ENCODE data around the gene SLC12A9.

SLC12A9 gene

DNA sequence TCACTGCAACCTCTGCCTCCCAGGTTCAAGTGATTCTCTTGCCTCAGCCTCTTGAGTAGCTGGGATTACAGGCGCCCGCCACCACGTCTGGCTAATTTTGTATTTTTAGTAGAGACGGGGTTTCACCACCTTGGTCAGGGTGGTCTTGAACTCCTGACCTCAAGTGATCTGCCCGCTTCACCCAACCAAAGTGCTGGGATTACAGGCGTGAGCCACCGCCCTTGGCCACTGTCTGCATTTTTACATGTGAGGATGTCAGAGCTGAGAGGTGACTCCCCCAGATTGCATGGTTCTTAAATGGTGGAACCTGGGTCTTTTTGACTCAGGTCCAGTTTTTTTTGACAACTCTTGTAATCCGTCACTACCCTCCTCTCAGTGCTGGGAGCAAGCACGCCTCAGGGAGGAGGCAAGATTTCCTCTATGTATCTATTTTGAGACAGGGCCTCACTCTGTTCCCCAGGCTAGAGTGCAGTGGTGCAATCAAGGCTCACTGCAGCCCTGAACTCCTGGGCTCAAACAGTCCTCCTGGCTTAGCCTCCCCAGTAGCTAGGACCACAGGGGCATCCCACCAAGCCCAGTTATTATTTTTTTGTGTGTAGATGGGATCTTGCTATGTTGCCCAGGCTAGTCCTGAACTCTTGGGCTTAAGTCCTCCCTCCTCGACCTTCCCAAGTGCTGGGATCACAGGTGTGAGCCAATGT is 21.2 kb downstream of the SLC12A9 start:
- FAIRE-seq (no peak), DNase-seq (ENCODE audit: insufficient read length, low spot score) (no peak)
- TF ChIP-seq, protein P1, sequence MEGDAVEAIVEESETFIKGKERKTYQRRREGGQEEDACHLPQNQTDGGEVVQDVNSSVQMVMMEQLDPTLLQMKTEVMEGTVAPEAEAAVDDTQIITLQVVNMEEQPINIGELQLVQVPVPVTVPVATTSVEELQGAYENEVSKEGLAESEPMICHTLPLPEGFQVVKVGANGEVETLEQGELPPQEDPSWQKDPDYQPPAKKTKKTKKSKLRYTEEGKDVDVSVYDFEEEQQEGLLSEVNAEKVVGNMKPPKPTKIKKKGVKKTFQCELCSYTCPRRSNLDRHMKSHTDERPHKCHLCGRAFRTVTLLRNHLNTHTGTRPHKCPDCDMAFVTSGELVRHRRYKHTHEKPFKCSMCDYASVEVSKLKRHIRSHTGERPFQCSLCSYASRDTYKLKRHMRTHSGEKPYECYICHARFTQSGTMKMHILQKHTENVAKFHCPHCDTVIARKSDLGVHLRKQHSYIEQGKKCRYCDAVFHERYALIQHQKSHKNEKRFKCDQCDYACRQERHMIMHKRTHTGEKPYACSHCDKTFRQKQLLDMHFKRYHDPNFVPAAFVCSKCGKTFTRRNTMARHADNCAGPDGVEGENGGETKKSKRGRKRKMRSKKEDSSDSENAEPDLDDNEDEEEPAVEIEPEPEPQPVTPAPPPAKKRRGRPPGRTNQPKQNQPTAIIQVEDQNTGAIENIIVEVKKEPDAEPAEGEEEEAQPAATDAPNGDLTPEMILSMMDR (IDR thresholded peaks at IDR 0.05; ENCODE audit: insufficient read depth, missing control alignments) = no peak

DNA sequence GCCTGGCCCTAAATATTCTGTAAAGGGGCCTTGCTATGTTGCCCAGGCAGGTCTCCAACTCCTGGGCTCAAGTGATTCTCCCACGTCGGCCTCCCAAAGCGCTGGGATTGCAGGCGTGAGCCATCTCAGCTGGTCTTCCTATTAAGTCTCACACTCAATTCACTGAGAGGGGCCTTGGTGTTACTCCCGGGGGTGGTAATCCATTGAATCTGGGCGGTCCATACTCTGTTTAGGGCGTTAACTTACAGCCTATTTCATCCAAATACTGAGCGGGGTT is 21.7 kb downstream of the SLC12A9 start:
- TF ChIP-seq, protein P1 (IDR thresholded peaks at IDR 0.05; ENCODE audit: insufficient read depth, missing control alignments) = no peak
- DNase-seq (ENCODE audit: insufficient read length, low spot score) (no peak), FAIRE-seq (no peak)

DNA sequence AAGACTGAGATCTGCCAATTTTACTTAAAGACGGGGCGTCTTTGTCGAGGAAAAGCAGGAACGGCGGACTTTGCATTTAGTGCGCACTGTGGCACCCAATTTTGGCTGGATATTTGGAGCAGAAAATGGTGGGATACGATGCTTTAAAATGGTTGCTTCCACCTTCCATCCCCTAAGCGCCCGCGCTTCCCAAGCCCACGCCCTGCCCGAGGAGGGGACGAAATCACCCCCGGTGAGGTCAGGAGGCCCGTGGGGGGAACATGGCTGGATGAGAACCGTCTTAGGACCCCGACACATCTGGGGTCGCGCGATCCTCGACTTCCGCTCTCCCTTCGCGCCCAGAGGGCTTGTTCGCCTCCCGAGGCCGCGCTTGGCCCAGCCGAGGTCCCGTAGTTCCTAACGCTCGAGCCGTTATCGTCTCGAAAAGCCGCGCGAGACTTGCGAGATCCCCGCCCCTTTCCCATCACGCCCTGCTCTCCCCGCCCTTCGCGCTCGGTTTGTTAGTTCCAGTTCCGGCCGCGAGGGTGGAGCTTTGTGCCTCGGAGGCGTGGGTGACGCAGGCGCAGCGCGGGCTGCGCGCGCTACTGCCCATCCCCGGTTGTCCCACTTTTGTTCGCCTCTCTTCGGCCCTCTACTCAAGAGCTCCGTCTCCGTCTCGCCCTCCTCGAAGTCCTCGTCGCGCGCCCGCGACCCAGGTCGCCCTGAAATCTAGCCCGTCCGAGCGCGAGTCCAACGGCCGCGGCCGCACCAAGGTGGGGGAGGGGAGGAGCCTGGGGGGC is 22.3 kb downstream of the SLC12A9 start, which contains the start of gene SRRT:
TSS of gene SRRT (plus strand) at position 527 of the 779 bp plus-strand sequence. CDS start 488 bp downstream, outside the sequence.
- DNase-seq (ENCODE audit: insufficient read length, low spot score) = peak; percentile 98
- FAIRE-seq = no peak
- TF ChIP-seq, protein P1 (IDR thresholded peaks at IDR 0.05; ENCODE audit: insufficient read depth, missing control alignments) = no peak

DNA sequence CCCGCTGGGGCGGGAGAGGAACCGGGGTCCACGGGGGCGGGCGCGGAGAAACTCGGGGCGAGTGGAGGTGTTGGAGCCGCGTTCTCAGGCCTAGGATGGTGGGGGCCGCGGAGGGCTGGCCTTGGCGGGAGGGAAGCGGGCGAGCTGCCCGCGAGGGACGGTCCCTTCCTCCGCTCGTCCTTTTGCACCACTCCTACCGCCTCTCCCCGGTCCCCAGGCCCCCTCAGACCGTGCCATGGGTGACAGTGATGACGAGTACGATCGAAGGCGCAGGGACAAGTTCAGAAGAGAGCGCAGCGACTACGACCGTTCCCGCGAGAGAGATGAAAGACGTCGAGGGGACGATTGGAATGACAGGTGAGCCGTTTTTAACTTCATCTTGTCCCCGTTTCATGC is 22.8 kb downstream of the SLC12A9 start:
- TF ChIP-seq, protein P1 (IDR thresholded peaks at IDR 0.05; ENCODE audit: insufficient read depth, missing control alignments) = no peak
- FAIRE-seq (no peak), DNase-seq (ENCODE audit: insufficient read length, low spot score) (no peak)

DNA sequence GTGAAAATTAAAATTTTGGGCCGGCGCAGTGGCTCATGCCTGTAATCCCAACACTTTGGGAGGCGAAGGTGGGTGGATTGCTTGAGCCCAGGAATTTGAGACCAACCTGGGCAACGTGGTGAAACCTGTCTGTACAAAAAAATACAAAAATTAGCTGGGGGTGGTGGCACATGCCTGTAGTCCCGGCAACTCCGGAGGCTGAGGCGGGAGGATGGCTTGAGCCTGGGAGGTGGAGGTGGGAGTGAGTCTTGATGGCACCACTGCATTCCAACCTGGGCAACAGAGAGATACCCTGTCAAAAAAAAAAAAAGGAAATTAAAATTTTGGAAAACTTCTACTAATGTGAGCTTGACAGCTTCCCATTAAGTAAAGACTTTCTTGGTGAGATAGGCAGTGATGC is 25.5 kb downstream of the SLC12A9 start:
- FAIRE-seq = no peak
- DNase-seq (ENCODE audit: insufficient read length, low spot score) = no peak
- TF ChIP-seq, protein P1 (IDR thresholded peaks at IDR 0.05; ENCODE audit: insufficient read depth, missing control alignments) = no peak

DNA sequence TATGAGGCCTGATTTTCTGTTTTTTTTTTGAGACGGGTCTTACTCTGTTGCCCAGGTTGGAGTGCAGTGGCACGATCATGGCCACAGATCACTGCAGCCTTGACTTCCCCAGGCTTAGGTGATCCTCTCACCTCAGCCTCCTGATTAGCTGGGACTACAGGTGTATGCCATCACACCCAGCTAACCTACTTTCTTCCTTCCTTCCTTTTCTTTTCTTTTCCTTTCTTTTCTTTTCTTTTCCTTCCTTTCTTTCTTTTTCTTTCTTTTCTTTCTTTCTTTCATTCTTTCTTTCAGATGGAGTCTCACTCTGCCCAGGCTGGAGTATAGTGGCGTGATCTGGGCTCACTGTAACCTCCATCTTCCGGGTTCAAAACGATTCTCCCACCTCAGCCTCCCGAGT is 26.2 kb downstream of the SLC12A9 start:
- no peak for FAIRE-seq
- no peak for DNase-seq (ENCODE audit: insufficient read length, low spot score)
- TF ChIP-seq, protein P1 (IDR thresholded peaks at IDR 0.05; ENCODE audit: insufficient read depth, missing control alignments) = no peak
